CD4-positive, alpha-beta T cell treated with Interleukin-15 for 4 hours (primary cell): ENCODE data around the gene LYPD6B.

ENCODE experiments used
- DNase-seq: peaks from one replicate; pipeline ENCODE4 v3.0.0-alpha.2; 2020; ENCODE audit warnings: low spot score

LYPD6B gene

DNA sequence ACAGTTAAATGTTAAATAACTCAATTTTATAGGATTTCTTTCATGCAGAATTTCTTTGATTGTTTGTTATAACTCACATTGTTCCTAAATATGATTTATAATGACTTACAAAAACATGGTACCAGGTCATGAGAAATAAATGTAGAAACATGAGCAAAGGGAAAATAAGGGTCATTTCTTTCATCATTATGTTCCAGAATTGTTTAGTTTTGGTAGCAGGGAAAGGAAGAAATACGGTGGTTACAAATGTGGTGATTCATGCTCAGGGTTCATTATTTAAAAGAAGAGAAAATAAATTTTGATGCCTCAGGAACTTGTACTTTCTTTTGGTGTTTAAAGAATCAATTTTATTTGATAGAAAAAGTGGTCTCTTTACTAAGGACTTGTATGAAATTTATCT is 4.4 kb downstream of the LYPD6B start:
- DNase-seq: no peak

DNA sequence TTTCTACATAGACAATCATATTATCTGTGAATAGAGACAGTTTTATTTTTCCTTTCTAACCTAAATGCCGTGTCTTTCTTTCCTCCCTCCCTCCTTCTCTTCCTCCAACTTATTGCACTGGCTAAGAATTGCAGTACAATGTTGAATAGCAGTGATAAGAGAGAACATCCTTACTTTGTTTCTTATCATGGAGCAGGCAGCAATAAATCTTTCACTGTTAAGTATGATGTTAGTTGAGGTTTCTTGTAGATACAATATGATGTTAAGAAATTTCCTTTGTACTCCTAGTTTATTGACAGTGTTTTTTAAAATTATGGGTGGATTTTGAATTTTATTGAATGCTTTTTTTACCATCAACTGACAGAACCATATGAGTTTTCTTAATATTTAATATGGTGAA is 6.0 kb downstream of the LYPD6B start:
- DNase-seq: no peak

DNA sequence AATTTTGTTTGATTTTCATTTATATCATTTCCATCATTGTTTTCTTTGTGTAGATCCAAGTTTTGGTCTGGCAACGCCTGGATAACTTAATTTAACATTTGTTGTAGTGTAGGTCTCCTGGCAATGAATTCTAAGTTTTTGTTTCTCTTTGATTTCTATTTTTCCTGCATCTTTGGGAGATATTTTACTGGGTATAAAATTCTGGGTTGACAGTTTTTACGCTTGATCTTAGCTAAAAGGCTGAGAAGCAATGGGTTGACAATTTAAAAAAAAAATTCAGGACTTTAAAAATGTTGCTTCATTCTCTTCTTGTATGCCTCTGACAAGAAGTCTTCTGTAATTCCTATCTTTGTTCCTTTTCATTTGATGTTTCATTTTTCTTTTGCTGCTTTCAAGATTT is 8.6 kb downstream of the LYPD6B start:
- DNase-seq: no peak

DNA sequence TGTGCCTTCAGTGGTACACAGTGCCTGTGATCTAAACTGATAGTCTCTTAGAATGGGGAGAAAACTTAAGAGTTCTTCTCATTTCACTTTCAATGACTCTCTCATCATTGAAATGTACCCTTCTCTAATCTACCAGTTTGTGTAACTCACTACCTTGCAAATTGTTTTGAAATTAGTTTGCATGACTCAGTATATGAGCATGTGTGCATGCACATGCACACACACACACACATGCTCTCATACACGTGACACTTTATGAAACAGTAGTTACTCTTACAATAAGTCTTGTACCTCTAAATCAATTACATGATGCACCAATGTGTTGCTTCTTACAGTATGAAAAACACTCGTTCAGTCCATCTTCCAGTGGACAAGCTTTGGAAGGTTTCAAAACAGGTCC is 10.6 kb downstream of the LYPD6B start:
- no peak for DNase-seq

DNA sequence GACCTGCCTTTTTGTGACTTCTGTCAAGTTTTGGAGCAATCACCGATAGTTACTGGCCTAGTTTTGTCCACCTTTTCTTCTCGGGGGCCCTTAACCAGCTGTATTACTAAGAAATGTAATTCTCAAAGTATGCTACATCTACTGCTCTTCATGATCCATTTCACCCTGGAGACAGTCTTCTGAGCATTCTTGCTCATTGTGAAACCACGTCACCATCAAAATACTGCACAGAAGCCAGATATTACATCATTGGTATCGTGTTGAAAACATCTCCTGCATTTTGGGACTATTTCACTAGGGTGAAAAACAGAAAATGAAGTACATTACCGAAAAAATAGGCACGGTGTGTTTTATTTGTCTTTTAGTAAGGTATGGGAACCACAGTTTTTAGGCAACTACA is 11.7 kb downstream of the LYPD6B start:
- DNase-seq: no peak

DNA sequence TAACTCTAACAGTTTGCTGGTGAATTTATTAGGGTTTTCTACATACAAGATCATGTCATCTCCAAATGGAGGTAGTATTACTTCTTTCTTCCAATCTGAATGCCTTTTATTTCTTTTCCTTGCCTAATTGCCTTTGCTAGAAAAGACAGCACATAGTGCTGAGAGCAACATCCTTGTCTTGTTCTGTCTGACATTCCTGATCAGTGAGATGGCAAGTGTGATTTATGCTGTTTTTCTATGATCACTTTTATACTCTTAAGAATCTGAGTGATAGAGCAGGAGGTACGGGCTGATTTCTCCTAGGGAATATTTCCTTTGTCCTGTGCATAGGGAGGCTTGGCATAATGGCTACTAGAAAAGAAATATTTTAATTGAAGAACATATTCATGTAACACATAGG is 17.3 kb downstream of the LYPD6B start:
- DNase-seq: no peak

DNA sequence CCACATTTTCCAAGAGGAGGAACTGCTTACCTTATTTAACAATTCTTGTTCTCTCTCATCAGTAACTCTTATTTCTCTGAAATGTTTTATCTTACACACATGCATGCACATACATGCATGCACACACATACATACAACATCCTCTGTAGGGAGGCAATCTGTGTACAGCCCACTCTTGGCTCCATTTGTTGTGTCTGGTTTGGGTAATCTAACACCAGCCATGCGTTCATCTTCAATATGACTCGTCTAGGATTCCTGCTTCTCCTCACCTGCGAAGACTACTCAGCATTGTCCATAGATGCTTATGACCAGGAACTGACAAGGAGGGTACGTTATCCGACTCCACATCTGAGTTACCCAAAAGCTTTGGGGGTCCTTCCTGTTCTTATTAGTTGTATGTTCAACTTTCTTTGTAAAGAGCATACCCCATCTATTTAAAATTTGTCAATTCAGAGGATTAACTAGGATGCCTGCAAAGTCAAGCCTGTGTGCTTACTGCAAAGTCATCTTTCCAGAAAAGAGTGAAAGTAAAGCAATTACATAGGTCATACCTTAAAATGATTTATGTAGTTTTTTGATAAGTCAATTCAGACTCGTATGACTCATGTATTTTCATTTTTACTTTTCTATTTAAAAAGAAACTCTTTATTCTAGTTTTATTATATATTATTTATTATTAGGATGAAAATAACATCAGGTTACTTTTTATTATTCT is 18.2 kb downstream of the LYPD6B start:
- no peak for DNase-seq

DNA sequence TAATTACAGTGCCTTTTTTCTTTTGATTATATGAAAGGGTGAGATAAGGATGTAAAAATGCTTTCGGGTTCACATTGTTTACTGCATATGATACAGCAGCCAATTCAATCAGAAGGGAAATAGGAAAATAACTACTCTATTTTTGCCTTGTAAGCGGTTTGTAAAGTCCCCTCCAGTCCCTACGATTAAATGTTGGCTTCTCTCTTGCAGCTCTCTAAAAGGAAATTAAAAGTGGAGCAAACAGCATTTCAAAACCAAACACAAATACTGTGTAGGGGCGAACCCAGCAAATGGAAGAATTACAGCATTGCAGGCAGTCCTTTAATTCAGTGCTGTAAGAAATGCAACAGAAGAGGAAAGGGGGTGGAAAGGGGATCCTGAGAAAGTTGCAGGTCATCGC is 18.9 kb downstream of the LYPD6B start:
- DNase-seq: no peak

DNA sequence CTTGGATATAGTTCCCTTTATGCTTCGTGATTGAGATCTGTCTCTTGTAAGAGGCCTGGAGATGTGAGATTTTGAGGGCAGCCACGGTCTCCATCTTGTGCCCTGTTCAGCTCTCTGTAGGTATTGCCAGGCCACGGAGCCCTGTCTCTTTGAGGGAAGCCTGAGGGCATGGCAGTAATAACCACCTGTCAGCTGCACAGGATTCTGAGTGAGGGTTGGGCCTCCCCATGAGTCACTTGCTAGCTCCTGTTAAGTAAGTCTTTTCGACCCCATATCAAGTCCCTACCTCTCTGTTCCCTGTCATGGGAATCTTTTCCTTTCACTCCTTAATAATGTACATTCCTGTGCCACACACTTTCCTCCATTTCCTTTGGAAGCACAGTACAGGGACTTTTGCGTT is 20.4 kb downstream of the LYPD6B start:
- no peak for DNase-seq

DNA sequence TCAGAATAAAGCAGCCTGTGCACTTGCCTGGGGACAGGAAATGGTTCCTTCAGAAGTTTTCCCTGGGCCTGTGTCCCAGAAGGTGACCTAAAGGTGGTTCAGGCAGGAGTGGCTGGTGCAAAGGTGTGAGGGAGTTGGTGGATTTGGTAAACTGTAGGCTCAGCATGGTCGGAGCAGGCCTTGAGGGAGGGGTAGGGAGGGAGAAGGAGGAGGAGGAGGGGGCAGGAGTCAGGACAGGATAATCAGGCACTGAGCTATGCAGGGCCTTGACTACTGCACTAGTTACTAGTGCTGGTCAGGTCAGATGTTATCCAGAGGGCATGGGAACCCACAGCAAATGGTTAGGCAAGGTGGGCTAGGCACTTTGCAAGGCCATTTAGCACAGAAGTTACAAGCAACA is 21.3 kb downstream of the LYPD6B start:
- DNase-seq: no peak

DNA sequence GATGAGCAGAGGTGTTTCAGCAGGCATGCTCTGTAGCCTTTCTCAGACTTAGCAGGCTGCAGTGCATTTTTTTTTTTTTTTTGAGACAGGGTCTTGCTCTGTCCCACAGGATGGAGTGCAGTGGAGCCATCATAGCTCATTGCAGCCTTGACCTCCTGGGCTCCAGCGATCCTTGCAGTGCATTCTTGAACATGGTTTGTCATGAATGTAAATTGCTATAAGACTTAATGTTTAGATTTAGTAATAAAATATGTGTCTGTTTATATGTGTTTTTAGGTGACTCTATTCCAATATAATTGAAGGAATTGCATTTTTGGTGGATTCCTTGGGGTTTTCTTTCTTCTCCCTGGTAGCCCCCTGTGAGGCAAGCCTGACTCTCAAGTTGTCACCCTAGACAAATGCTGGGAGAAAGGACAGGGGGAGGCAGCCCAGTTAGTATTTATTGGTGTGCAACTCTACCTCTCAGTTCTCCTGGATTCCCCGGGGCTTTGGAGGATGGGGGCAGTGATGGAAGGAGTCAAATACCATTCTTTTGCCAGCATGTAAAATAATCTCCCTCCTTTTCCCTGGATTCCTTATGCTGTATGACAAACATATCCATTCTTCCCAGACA is 22.7 kb downstream of the LYPD6B start:
- no peak for DNase-seq

DNA sequence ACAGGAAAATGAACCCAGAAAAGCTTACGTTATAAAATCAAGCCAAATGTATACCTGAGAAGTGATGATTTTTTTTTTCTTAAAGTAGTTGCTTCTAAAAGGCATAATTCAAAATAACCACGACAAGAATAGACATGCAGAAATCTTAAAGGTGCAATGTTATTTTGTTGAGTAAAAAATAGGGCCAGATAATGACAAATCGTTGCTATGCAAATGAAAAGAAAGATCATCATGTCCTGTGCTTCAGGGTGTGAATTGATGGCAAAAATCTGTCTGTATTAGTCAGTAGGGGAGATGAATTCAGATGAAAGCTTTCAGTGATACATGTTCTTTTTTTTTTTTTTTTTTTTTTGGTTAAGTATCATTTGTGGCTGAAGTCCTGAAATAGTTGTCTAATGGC is 24.0 kb downstream of the LYPD6B start:
- no peak for DNase-seq

DNA sequence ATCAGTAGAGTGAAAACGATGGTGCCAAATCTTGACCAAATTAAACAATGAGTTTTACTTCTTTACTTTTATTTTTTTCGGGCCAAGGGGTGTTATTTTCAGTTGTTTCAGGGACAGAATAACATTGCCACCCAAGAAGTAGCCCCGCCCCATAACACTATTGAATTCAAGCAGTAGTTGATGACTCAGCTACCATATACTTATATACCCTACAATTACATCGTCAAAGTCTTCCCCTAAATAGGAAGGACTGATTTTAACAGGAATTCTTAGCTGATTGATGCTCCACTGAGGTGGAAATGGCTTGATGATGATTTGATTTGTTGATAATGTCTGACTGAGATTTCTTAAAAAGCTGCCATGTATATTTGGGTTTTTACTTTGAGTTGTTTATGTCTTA is 24.7 kb downstream of the LYPD6B start:
- DNase-seq: no peak

DNA sequence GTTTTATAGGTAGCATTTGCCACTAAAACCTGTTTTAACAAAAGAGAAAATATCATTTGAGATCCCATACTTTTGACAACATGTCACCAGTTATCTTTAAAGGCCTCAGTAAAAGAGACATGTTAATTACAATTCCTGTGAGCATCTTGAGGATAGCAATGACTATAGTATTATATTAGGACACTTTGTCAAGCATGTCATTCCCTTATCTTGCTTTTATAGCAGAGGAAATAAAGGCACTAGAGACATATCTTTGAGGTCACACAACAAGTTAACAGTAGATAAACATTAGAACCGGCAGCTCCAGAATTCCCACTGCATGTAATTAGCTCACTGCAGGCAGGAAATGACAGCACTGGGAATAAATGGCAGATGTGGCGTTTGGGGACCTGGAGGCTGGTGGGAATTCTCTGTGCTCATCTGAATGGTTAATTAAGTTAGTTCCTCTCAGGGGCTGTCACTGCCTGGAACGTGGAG is 25.9 kb downstream of the LYPD6B start:
- no peak for DNase-seq

DNA sequence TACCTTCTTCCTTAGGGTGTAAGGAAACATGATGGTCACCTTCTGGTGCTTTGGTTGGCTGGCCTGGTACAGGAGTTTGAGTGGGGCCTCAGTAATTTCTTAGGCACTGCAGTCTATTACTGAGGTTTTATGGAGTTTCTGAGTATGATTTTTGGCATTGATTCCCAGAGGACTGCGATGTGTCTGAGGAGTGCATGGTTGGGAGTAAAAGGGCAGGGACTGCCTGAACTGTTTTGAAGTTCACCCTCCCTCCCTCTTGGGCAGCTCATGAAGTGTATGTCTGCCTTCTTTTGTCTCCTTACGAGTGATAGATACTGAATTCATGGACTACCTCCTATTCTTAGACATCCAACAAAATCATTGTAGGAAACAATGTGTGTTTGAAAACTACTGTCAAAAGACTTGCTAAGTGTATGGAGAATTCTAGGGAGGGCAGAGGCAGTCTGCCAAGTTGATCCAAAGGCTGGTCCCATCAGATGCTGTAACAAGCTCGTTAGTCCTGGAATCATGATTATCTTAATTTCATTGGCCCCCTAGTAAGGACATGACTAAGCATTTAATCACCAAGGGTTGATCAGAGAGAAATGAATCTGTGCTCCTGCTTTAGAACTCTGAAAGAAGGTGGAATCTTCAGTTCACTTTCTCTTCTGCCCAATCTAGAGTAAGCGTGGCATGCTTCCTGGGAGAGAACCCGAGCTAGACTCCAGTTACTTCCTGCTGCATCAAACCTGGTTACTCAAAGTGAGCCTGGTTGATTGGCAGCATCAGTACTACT is 26.5 kb downstream of the LYPD6B start:
- DNase-seq: no peak

DNA sequence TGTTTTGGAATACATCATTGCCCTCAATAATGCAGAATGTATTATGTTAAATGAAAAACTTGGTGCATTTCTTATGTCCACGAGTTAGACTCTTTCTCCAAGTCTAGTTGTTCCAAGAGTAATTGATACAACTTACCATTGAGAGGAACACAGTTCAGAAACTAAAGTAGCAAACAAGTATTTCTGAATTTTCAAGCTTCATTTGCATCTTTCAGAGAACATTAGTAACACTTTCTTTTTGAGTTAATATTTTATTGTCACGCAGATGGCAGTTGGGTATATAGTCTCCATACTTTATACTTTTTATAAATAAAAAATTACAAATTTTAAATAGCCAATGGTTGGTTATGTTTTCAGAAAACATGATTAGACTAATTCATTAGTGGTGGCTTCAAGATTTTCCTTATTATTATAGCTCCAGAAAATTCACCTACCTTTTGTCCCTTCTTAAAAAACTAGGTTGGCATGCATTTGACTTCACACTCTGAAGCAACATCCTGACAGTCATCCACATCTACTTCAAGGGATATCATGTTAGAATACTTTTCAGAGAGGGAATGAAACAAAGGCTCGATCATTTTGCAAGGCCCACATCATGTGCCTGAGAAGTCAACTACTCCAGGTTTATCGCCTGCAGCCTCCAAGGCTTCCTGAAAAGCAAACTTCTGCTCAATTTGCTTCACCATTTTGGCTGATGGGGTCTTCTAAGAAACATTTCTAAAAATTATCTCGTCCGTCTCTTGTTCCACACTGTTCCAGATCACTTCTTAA is 29.9 kb downstream of the LYPD6B start:
- no peak for DNase-seq

DNA sequence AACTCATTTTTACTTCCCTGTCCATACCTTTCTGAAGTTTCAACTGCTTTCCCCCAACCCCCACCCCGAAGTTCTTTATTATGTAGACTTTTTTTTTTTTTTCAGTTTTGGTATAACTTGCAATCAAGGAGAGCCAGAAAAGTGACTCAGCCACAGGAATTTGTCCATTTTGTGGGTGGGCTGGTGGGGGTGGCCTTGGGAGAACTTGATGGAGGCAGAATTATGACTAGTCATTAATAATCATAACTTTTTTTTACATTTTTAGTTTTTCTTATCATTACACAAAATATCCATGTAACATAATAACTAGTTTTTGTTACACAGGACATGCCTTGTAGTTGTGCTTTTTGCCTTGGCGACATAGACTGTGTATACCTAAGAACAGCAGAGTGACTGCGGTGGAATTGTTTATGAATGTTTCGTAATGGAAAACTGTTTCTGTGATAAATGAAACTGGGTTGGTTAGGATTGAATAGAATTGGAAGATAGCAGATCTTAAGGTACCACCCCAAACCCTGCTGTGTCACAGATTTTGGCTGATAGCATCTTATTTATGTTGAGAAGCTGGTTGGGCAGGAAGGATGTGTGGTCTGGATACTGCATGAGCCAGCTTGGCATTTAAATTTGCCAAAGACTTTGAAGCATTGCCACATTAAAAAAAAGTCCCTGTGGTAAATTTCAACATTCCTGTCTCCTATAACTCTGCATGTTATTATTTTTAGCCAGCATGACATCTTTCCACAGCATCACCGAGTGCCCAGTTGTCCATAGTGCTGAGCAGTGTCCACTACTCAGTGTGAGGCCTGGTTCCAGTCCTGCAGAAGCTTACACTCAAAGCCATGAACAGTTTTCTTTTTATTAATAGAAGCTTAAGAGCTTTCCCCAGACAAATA is 30.7 kb downstream of the LYPD6B start:
- DNase-seq: peak; percentile 24

DNA sequence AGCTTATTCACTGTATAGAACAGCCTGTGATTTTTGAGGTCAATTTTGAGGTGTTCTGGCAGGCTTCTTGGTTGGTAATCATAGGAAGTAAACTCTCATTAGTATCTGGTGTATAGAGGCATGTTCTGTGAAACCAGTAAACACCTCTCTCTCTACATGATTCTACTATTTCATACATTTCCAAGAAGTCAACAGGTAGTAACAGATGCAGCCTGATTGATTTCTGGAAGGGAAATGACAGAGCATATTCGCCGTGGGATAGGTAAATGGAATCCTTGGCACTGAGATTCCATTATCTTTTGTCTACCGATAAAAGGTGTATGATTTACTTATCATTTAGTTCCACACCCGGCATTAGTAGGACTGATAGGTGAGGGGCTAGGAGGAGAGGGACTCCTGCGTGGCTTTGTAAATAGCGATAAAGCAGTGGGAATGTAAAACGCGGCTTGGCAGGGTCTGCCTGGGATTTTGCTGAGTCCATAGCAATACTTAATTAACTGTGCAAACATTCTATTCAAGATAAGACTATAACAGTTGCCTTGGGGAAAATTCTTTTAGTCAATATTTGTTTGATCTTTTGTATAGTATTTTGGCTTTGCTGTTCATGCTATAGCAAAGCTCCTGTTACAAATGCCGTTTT is 32.3 kb downstream of the LYPD6B start:
- no peak for DNase-seq

DNA sequence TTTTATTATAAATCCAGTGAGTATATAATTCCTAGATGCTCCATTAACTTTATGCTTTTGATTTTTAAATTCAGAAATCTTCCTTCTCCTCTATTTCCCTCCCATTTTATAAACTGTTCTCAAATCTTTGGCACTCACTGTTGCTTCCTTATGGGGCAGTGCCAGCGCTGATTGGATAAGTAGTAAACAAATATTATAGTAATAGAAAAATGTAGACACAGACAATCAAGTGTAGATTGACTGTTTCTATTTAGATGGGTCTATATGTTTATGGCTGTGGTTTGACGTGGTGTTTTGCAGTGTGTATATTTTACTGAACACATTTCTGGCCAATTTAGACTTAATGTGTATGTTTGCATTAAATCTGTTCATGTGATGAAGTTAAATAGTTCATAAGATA is 36.6 kb downstream of the LYPD6B start:
- no peak for DNase-seq

DNA sequence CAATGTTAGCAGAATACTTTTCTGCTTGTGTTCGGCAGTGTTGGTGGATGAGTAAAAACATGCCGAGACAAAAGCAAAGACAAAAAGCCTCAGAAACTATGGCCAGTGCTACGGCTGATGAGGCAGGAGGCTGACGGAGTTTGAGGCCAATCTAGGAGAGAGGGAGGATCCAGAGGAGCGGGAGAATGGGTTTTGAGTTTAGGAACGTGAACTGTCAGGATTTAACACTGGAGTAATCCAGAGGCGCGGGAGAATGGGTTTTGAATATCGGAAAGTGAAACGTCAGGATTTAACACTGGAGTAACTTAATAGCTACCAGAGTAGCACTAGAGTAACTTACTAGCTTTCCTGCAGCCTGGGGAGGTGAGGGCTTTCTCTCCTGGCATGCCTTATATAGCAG is 37.4 kb downstream of the LYPD6B start:
- DNase-seq: no peak

DNA sequence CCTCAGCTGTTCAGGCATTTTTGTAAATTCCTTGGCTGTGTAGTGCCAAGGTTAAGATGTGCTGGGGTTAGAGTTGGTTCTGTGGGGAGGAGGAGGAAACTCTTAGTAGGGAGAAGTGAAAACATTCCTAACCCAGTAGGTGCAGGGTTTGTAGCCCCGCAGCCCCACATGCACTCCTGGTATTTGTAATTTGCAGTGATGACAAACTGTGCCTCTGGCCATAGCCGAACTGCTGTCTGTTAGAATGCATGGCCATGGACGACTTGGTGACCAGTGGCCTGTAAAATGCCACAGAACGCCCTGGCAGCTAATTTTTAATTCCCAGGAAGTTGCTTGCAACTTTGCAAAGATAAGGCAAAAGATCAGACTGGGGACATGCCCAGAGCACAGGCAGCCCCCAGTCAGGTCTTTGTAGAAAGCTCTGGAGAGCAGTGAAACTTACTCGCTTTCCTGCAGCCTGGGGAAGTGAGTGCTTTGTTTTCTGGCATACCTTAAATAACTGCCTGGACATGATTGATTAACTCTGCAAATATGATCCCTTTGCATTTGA is 38.4 kb downstream of the LYPD6B start:
- DNase-seq: no peak
